ENCODE data around the gene ZFYVE28. TPM values are rescaled to one million over a fixed set of nuclear protein-coding genes. Genes with fewer than 3 reads are reported as not detected.

ZFYVE28 gene
- total and polyA plus RNA-seq, 2 donors (not counting 1 experiment from before 2014, with no cell fraction given) = 5.8 to 12.1 TPM

- Histone ChIP-seq H3K9ac (ENCODE audit: low read length) (no peak overlapping the region), H3K79me2 (ENCODE audit: control insufficient read depth, insufficient read depth, low read length) (no peaks in the 10 kb centered on the region), H3K36me3 (replicated peaks in 1 of 2; ENCODE audit: control extremely low read depth in 1 of 2, control insufficient read depth in 1 of 2, extremely low read depth in 1 of 2, insufficient read depth in 2 of 2, low read length in 1 of 2) (no peaks in the 10 kb centered on the region), H3K27me3 (replicated peaks in 1 of 4; ENCODE audit: control extremely low read depth in 1 of 4, control insufficient read depth in 3 of 4, insufficient read depth in 4 of 4, low read length in 3 of 4) (peaks cover 0 to 16% (median 0%) of the 10 kb centered on the region in 4 experiments), H3K4me1 (ENCODE audit: control insufficient read depth in 2 of 2, insufficient read depth in 2 of 2, low read length in 2 of 2) (peaks cover 12 to 14% of the 10 kb centered on the region in 2 donors), H3K9me3 (ENCODE audit: control extremely low read depth in 1 of 3, control insufficient read depth in 2 of 3, insufficient read depth in 1 of 3, low read length in 2 of 3) (peaks cover 0 to 2% (median 0%) of the 10 kb centered on the region in 3 donors), H4K20me1 (ENCODE audit: control insufficient read depth, insufficient read depth, low read length, poor library complexity, severe bottlenecking) (no peaks in the 10 kb centered on the region), H3K4me2 (replicated peaks; ENCODE audit: low read depth, low read length, poor library complexity, severe bottlenecking) (no peak overlapping the region), H3K27ac (ENCODE audit: low read length in 2 of 2) (no peak overlapping the region), H2AFZ (ENCODE audit: insufficient read depth, low read depth, low read length, poor library complexity, severe bottlenecking) (no peak overlapping the region), H3K4me3 (ENCODE audit: control extremely low read depth in 1 of 5, extremely low read depth in 1 of 5, insufficient read depth in 1 of 5, low read depth in 2 of 5, low read length in 4 of 5) (no peak overlapping the region)
- ChIA-PET CTCF (no interaction called here), POLR2A (no interaction called here)
- Mint-ChIP-seq H3K27me3 (peaks cover 5% of the 10 kb centered on the region), H3K4me1 (peaks cover 15% of the 10 kb centered on the region), H3K4me3 (no peak overlapping the region), H3K27ac (no peak overlapping the region), H3K9me3 (ENCODE audit: insufficient read depth) (peaks cover 3% of the 10 kb centered on the region)
- no peak for DNase-seq
- intact Hi-C loops (cut with micrococcal nuclease) = loop anchor here (1.0 kb wide), 1 partner anchor 71 kb away; the partner anchor contains the start of gene MXD4
- WGBS (ENCODE audit: insufficient coverage) = 95% methylated on average over 3 of the region's 6 CpGs
- ATAC-seq (ENCODE audit: low read depth) = no peak
- no peak for TF ChIP-seq EZH2 (IDR thresholded peaks at IDR 0.05; ENCODE audit: borderline replicate concordance, insufficient read depth, low read depth, low read length, poor library complexity, severe bottlenecking)
- no peak for TF ChIP-seq CTCF (IDR thresholded peaks at IDR 0.05)
Observed at GRCh38 chr4:2332976-2333319, 85.5 kb downstream of the ZFYVE28 start.

- Histone ChIP-seq H3K4me2 (replicated peaks; ENCODE audit: low read depth, low read length, poor library complexity, severe bottlenecking) (no peak overlapping the region), H3K27me3 (replicated peaks in 1 of 4; ENCODE audit: control extremely low read depth in 1 of 4, control insufficient read depth in 3 of 4, insufficient read depth in 4 of 4, low read length in 3 of 4) (peaks cover 0 to 13% (median 0%) of the 10 kb centered on the region in 4 experiments), H3K9ac (ENCODE audit: low read length) (no peak overlapping the region), H3K4me3 (ENCODE audit: control extremely low read depth in 1 of 5, extremely low read depth in 1 of 5, insufficient read depth in 1 of 5, low read depth in 2 of 5, low read length in 4 of 5) (no peak overlapping the region), H4K20me1 (ENCODE audit: control insufficient read depth, insufficient read depth, low read length, poor library complexity, severe bottlenecking) (no peaks in the 10 kb centered on the region), H3K36me3 (replicated peaks in 1 of 2; ENCODE audit: control extremely low read depth in 1 of 2, control insufficient read depth in 1 of 2, extremely low read depth in 1 of 2, insufficient read depth in 2 of 2, low read length in 1 of 2) (no peaks in the 10 kb centered on the region), H3K9me3 (ENCODE audit: control extremely low read depth in 1 of 3, control insufficient read depth in 2 of 3, insufficient read depth in 1 of 3, low read length in 2 of 3) (peaks cover 0 to 5% (median 2%) of the 10 kb centered on the region in 3 donors), H3K79me2 (ENCODE audit: control insufficient read depth, insufficient read depth, low read length) (no peaks in the 10 kb centered on the region), H2AFZ (ENCODE audit: insufficient read depth, low read depth, low read length, poor library complexity, severe bottlenecking) (no peak overlapping the region), H3K4me1 (ENCODE audit: control insufficient read depth in 2 of 2, insufficient read depth in 2 of 2, low read length in 2 of 2) (peaks cover 12 to 14% of the 10 kb centered on the region in 2 donors), H3K27ac (ENCODE audit: low read length in 2 of 2) (no peak overlapping the region)
- ATAC-seq (ENCODE audit: low read depth) (no peak), DNase-seq (no peak)
- CTCF ChIA-PET = no interaction called here
- H3K4me1 Mint-ChIP-seq = peaks cover 15% of the 10 kb centered on the region
- peaks cover 5% of the 10 kb centered on the region for H3K27me3 Mint-ChIP-seq
- H3K27ac Mint-ChIP-seq = no peak overlapping the region
- POLR2A ChIA-PET = no interaction called here
- H3K9me3 Mint-ChIP-seq (ENCODE audit: insufficient read depth) = peaks cover 4% of the 10 kb centered on the region
- no peak overlapping the region for H3K4me3 Mint-ChIP-seq
- WGBS (ENCODE audit: insufficient coverage) = 86% methylated on average over 21 of the region's 21 CpGs
- no peak for TF ChIP-seq EZH2 (IDR thresholded peaks at IDR 0.05; ENCODE audit: borderline replicate concordance, insufficient read depth, low read depth, low read length, poor library complexity, severe bottlenecking)
- no peak for TF ChIP-seq CTCF (IDR thresholded peaks at IDR 0.05)
- intact Hi-C loops (cut with micrococcal nuclease) = no loop called here
Observed at GRCh38 chr4:2332201-2332975, 86.1 kb downstream of the ZFYVE28 start.

Measured in B cell (primary cell).